Activated T-cell treated with anti-CD3 and anti-CD28 coated beads for 24 hours (primary cell): ENCODE measurements around the gene GABBR2.
"Not testable (repeated sequence)": the region's sequence is repeated elsewhere in the genome, so short reads cannot be mapped to it uniquely, and the experiment has no call there.

Source experiments
- DNase-seq: peaks from one replicate; pipeline ENCODE4 v3.0.0-alpha.2; 2020; ENCODE audit warnings: low read depth

The GABBR2 gene

GRCh38 chr9:98477884-98478283, 230.9 kb downstream of the GABBR2 start:
- no peak for DNase-seq

GRCh38 chr9:98472216-98472615, 236.5 kb downstream of the GABBR2 start:
- DNase-seq: no peak

- DNase-seq: no peak
These were observed 237.6 kb downstream of the GABBR2 start for GRCh38 chr9:98471185-98471584.

GRCh38 chr9:98468567-98469239, 240.0 kb downstream of the GABBR2 start:
- DNase-seq: no peak

GRCh38 chr9:98465799-98466198, 242.9 kb downstream of the GABBR2 start:
- DNase-seq: no peak

- not testable (repeated sequence) for DNase-seq
These were observed 244.5 kb downstream of the GABBR2 start for GRCh38 chr9:98464156-98464690.

GRCh38 chr9:98462310-98462709, 246.4 kb downstream of the GABBR2 start:
- DNase-seq: no peak

GRCh38 chr9:98460704-98461103, 248.0 kb downstream of the GABBR2 start:
- DNase-seq: no peak

GRCh38 chr9:98457726-98458370, 250.9 kb downstream of the GABBR2 start:
- DNase-seq: no peak

GRCh38 chr9:98456156-98456613, 252.6 kb downstream of the GABBR2 start:
- no peak for DNase-seq

GRCh38 chr9:98455256-98456155, 253.2 kb downstream of the GABBR2 start:
- DNase-seq: no peak

- DNase-seq: no peak
These were observed 255.0 kb downstream of the GABBR2 start for GRCh38 chr9:98453589-98454311.

GRCh38 chr9:98451576-98451975, 257.2 kb downstream of the GABBR2 start:
- no peak for DNase-seq

- DNase-seq: no peak
These were observed 258.2 kb downstream of the GABBR2 start for GRCh38 chr9:98450496-98450895.

- no peak for DNase-seq
These were observed 258.9 kb downstream of the GABBR2 start for GRCh38 chr9:98449871-98450270.

- DNase-seq: no peak
These were observed 263.2 kb downstream of the GABBR2 start for GRCh38 chr9:98445576-98445975.

- DNase-seq: no peak
These were observed 264.1 kb downstream of the GABBR2 start for GRCh38 chr9:98444601-98445000.

- no peak for DNase-seq
These were observed 266.2 kb downstream of the GABBR2 start for GRCh38 chr9:98442541-98442940.

GRCh38 chr9:98442114-98442513, 266.6 kb downstream of the GABBR2 start:
- no peak for DNase-seq

- no peak for DNase-seq
These were observed 270.1 kb downstream of the GABBR2 start for GRCh38 chr9:98438666-98439065.

GRCh38 chr9:98437458-98438034, 271.2 kb downstream of the GABBR2 start:
- no peak for DNase-seq
